Activated T-cell treated with anti-CD3 and anti-CD28 coated beads, Interleukin-2, amount 50 U/mL, for 72 hours (primary cell): Measurements from ENCODE around the gene FOXE1. TPM values are rescaled to one million over a fixed set of nuclear protein-coding genes. Genes with fewer than 3 reads are reported as not detected.

ENCODE experiments used
- total RNA-seq, 2 donors: library from RNA; stranded (reverse); gene quantifications; one replicate each; pipeline ENCODE4 v1.2.3, GENCODE V29; 2022

Gene FOXE1
- total RNA-seq, 2 donors from 2014 or later, result 0.79 to 0.96 TPM

Other genes starting within 250 kb of the FOXE1 start
- gene TSTD2, start 219.9 kb upstream of the FOXE1 start, total RNA-seq, result 10 to 100 TPM; 18.7 to 23.3 TPM
- gene NCBP1, start 219.4 kb upstream of the FOXE1 start, total RNA-seq, result 10 to 100 TPM; 24.3 to 25.4 TPM
- gene XPA, start 155.9 kb upstream of the FOXE1 start, total RNA-seq, result 10 to 100 TPM in 1 of 2 donors, 1 to 10 TPM in 1; 8.8 to 11.1 TPM
- gene TRMO, start 69.3 kb downstream of the FOXE1 start, total RNA-seq, result 10 to 100 TPM; 15.4 TPM
- gene HEMGN, start 84.9 kb downstream of the FOXE1 start, total RNA-seq, result 1 to 10 TPM; 1.1 to 1.5 TPM
- gene ANP32B, start 130.1 kb downstream of the FOXE1 start, total RNA-seq, result 100 to 1,000 TPM; 361 to 433 TPM
- 10 to 100 TPM; 56.1 to 56.6 TPM for gene NANS, start 203.5 kb downstream of the FOXE1 start, total RNA-seq